T-helper 1 cell treated with Interleukin-12 subunit alpha and Interleukin-12 subunit beta and Interleukin-4 antibody, amounts not matched to agents 30 ng/mL and 1 ng/mL, for 36 hours (primary cell): ENCODE data around the gene DENND6A. TPM values are rescaled to one million over a fixed set of nuclear protein-coding genes. Genes with fewer than 3 reads are reported as not detected.

Experiments
- intact Hi-C: fragments of 100-400 bp; cut with micrococcal nuclease; formaldehyde crosslinking; loops from one replicate; pipeline ENCODE4 v1.15.1; 2024
- total RNA-seq: library from RNA; stranded (reverse); gene quantifications from 2 replicates; pipeline ENCODE4 v1.2.3, GENCODE V29; 2022

DENND6A gene
- total RNA-seq, 1 donor from 2014 or later = 27.6 TPM

DNA sequence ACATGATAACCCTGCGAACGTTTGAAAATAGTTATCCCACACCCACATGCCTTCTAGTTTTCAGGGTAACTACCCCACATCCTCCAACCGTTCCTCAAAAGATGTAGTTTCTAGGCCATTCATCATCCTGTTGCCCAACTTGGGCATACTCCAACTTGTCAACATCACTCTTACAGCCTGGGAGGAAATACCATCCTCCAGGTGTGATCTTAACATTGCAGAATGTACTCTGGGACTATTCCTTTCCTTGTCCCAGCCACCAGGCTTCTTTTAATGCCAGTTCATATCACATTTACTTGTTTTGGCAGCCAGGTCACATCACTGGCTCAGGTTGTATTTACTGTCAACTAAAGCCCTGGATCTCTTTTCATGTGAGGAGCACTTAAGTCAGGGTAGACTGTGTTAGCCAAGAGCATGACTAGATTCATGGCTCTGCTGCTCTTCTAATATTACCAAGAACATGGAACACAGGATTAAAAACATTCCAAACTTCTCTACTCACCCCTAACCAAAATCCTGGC, 4.0 kb upstream of the DENND6A start:
- intact Hi-C loops = loop anchor here (10.0 kb wide), 1 partner anchor 608 kb away; the partner anchor contains the start of genes HTD2 and RPP14

DNA sequence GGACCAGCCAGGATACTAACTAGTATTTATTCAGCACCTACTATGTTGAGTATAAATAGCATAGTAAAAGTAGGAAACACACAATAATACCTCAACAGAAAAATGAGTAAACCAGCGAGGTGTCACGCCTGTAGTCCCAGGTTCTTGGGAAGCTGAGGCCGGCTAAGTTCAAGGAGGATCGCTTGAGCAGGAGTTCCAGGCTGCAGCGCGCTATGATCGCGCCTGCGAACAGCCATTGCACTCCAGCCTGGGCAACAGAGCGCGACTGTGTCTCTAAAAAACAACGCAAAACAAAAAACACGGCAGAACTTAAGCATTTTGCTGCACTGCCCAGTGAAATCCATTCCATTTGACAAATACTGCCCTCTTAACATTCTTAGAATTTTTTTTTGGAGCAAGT, 1.3 kb upstream of the DENND6A start:
- intact Hi-C loops = loop anchor here (5.0 to 10.0 kb wide), 4 partner anchors 297 to 777 kb away; partner anchors contain the start of genes ABHD6, HTD2 and RPP14

GRCh38 chr3:57692133-57692395, 813 bp downstream of the DENND6A start:
- intact Hi-C loops = loop anchor here (1.0 to 10.0 kb wide), 11 partner anchors 21 to 1009 kb away; partner anchors contain the start of genes ABHD6, ARF4, HTD2 and PDE12

- intact Hi-C loops = loop anchor here (1.0 to 10.0 kb wide), 11 partner anchors 20 to 1008 kb away; partner anchors contain the start of genes ABHD6, ARF4, HTD2 and PDE12
Observed at GRCh38 chr3:57691411-57692132, 1.3 kb downstream of the DENND6A start.

GRCh38 chr3:57689367-57690053, 3.4 kb downstream of the DENND6A start:
- intact Hi-C loops = loop anchor here (5.0 to 10.0 kb wide), 4 partner anchors 292 to 772 kb away; partner anchors contain the start of genes ABHD6, HTD2 and RPP14

DNA sequence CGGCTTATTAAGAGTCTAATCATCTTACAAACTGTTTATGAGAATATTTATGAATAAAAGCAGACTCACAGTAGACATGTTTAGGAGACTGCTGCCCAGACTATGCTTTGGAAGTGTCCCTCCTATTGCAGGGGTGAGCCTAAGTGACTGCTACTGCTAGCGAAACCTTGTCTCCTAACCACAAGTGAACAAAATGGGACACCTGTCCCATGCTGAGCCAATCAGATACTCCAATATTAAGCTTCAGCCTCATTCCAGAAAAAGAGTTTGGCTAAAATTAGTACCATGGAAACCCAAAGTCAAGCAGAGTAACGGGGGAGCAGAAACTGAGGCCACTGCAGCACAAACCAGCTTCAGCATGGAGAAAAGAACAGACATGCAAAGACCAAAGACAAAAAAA, 4.6 kb downstream of the DENND6A start:
- intact Hi-C loops = no loop called here

DNA sequence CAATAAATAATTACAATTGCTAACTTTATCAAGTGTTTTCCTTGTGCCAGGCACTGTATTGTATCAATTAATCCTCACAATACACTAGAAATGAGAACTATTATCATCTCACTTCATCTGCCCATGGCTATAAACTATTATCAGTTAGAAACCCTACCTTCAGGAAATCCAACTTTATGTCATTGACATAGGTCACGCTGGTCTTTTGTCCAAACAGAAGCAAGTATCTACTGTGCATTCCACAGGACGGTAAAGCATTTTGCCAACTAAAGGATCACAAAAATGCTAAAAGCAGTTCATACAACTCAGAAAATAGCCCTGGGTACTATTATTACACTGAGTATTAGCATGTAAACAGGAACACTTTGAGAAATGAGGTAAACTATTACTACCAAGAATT, 9.6 kb downstream of the DENND6A start:
- intact Hi-C loops = no loop called here

GRCh38 chr3:57682284-57682683, 10.6 kb downstream of the DENND6A start:
- intact Hi-C loops = no loop called here

- intact Hi-C loops = no loop called here
Observed at GRCh38 chr3:57681691-57682090, 11.2 kb downstream of the DENND6A start.

DNA sequence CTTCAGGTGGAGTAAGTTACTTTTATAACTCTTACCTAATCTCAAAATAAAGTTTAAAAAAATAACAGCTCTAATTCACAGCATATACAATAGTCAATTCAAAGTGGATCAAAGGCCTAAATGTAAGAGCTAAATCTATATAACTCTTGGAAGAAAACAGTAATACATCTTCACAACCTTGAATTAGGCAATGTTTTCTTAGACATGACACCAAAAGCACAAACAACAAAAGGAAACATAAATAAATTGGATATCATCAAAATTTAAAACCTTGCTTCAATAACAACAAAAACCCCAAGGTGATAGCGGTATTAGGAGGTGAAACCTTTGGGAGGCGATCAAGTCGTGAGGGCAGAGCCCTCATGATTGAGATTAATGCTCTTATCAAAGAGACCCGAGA, 12.8 kb downstream of the DENND6A start:
- intact Hi-C loops = no loop called here

- intact Hi-C loops = no loop called here
Observed at GRCh38 chr3:57675530-57675929, 17.3 kb downstream of the DENND6A start.

DNA sequence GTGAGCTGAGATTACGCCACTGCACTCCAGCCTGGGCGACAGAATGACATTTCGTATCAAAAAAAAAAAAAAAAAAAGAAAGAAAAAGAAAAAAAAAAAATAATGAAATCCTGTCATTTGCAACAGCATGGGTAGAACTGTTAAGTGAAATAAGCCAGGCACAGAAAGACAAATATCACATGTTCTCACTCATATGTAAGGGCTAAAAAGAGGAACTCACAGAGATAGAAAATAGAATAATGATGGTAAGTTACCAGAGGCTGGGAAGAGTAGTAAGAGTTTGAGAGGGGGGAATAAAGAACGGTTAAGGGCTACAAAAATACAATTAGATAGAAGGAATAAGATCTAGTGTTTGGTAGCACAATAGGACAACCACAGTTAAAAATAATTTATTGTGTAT, 19.7 kb downstream of the DENND6A start:
- intact Hi-C loops = loop anchor here (5.0 kb wide), 1 partner anchor 76 kb away; the partner anchor contains the start of gene ARF4

DNA sequence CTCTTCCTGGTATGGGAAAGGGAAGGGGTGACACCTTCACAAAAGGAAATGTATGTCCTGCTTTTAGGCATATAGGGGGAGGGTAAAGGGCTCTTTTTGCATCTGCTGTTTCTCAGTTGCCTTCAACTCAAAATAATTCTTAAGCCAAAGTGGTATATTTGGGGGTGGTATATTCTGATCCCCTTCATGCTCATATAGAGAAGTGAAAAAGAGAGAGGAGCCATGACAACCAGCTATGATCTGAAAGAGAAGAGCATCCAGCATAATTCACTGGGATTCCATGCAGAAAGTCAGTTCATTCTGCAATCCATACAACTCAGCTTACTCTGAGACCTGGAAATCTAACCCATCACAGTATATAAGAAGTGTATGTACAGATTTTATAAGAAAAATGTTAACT, 22.3 kb downstream of the DENND6A start:
- intact Hi-C loops = loop anchor here (5.0 kb wide), 1 partner anchor 73 kb away; the partner anchor contains the start of gene ARF4

DNA sequence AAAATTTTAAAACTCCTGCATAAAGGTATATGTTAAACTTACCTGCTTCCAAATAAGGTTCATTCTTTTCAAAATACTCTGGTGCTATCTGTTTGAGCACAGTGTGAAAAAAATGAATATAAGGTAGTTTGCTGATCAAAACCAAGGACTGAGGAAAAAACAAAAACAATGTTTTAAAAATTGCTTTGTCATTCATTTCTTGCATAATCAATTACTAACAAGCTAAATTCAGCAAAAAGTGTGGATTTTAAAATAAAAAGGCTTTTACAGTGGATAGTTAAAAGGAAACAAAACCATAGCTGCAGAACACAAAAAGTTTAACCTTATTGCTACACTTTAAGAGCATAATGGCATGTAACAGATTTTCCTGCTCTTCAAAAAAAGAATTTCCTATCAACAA, 31.5 kb downstream of the DENND6A start:
- intact Hi-C loops = no loop called here

DNA sequence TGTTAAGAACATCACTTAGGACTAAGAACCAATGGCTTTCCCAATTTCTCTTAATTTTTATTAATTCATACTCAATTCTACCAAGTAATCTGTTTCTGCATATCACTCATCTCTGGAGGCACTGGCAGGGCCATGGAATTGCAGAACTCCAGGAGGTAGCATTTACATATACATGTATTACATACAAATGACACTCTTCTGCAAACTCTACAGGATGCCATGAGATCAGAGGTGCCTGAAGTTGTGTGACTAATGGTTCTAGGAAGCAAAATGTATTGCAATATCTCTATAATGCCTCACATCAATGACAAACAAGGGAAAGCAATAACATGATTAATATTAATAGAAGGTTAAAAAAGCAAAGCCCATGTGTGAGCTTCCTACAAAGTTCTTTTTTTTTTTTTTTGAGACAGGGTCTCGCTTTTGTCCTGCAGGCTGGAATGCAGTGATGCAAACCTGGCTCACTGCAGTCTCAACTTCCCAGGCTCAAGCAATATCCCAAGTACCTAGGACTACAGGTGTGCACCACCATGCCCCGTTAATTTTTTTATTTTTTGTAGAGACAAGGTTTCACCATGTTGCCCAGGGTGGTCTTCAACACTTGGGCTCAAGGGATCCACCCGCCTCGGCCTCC, 33.0 kb downstream of the DENND6A start:
- intact Hi-C loops = no loop called here

DNA sequence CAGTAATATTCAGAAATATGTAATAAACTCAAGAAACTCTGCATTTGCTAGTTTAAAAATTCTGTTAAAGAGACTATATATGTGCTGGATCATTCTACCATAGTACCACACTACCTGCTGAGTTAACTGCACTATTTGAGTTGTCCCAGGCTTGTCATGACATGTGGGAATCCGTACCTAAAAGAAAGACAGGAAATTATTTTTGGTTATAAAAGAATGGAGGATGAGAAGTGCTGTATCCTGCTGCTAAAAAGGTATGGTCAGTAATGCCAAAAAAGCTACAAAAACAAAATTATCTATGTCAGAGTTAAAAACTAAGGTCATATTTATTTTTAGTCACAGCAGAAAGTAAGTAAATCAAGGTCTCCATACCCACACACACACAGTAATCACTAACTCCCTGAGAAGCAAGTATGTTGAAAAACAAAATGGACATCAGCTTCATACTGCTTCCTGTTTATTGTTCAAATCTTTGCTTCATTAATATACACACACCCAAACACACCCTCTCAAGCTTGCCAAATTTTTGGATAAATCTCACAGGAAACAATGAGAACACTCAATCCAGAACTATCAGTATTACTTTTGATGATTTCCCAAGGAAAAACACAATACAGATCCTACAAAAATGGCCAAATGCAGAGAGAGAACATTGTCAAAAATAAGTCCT, 33.7 kb downstream of the DENND6A start:
- intact Hi-C loops = no loop called here

DNA sequence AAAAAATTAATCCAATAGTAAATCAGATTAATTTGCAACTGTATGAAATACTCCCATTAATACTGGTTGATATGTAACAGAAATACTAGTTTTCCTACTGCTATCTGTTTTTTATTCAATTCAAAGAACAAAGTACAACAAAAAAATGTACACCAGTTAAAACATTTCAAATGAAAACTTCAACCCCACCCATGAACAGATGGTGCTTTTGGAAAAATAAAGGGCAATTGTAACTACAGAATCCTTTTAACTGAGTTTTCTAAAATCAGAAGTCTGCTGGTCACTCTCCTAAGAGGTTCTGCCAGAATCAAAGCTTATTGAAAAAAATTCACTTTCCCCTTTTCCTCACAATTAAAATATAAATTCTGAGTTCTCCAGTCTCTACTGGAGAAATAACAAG, 34.3 kb downstream of the DENND6A start:
- intact Hi-C loops = no loop called here

- intact Hi-C loops = no loop called here
Observed at GRCh38 chr3:57655727-57656126, 37.1 kb downstream of the DENND6A start.

- intact Hi-C loops = no loop called here
Observed at GRCh38 chr3:57654267-57654666, 38.6 kb downstream of the DENND6A start.

DNA sequence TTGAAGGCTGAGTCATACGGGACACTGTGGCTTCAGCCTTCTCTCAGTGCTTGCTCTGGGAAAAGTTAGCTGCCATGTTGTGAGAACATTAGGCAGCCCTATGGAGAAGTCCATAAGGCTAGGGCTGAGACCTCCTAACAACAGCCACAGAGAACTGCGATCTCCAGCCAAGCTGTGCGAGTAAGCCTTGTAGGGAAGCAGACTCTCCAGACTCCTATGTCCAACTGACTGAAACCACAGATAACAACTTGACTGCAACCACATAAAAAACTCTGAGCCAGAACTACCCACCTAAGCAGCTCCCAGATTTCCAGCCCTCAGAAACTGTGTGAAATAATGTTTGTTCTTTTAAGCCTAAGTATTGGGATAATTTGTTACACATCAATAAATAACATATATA, 40.7 kb downstream of the DENND6A start:
- intact Hi-C loops = no loop called here

DNA sequence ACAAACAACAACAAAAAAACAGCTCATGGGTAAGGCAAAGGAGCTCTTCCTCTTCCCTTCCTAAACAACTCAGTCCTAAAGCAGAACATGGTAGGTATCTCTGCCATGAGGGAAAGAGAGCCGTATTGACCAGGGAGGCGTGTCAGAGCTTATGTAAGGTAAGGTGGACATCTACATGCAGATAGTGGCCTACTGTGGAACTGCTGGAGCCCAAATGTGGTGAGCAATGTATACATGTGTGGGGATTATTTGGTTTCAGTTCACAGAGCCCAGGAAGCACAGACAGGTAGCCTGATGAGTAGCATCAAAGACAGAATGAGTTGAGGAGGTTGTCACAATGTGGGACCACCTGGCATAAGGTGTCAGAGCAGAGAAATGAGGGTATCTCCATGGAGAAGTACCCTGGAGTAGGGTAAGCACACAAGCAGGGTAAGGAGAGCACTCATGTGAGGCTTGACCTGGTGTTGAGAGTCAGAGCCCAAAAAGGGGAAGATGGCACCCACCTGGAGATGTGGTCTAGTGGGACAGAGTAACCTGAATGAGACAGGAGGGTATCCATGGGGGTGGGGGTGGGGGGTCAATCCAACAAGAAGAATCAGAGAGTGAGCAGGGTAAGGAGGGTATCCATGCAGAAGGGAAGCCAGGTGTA, 45.5 kb downstream of the DENND6A start:
- intact Hi-C loops = no loop called here
